Tibial nerve (tissue), 3 donors: Measurements from ENCODE around the gene C16orf96.

ENCODE experiments used
- CTCF ChIP-seq, 5 experiments: fragments of 200-600 bp in 3 of 5; fragments of 450-650 bp in 2 of 5; sonication (generic) in 3 of 5; IDR thresholded peaks; one replicate each; pipeline ENCODE4 v1.5.1; 2016 to 2019; ENCODE audit warnings: antibody characterized with exemption in 5 of 5, mild to moderate bottlenecking in 3 of 5, moderate library complexity in 2 of 5
- POLR2A ChIP-seq, 2 donors: fragments of 450-650 bp; IDR thresholded peaks; one replicate each; pipeline ENCODE4 v1.6.1; 2017; ENCODE audit warnings: antibody characterized with exemption in 2 of 2, mild to moderate bottlenecking in 2 of 2, moderate library complexity in 2 of 2

DNA sequence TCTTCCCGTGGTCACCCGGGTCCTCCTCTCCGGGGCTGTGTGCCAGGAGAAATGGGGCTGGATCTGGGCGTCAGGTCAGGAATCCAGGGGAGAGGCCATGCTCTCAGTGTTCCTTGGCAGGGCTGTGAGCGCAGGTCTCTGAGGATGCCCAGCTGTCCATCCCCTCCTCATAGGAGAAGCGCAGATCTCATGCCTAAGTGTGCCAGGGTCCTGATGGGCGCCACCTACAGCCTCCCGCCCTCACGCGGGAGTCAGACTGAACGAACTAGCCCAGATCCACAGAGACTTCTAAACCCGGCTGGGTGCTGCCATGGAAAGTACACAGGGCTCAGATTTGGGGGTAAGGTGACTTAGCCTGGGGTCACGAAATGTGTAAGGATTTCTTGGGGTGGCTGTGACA lies 92.8 kb downstream of the C16orf96 start:
- no peak for TF ChIP-seq CTCF (IDR thresholded peaks at IDR 0.05)
- no peak for TF ChIP-seq POLR2A (IDR thresholded peaks at IDR 0.05)
